Measurements from ENCODE around the gene GIT2. TPM values are rescaled to one million over a fixed set of nuclear protein-coding genes. Genes with fewer than 3 reads are reported as not detected.

The GIT2 gene
- total and polyA plus RNA-seq, 7 donors, result 10.8 to 29.7 (median 20.3) TPM

DNA sequence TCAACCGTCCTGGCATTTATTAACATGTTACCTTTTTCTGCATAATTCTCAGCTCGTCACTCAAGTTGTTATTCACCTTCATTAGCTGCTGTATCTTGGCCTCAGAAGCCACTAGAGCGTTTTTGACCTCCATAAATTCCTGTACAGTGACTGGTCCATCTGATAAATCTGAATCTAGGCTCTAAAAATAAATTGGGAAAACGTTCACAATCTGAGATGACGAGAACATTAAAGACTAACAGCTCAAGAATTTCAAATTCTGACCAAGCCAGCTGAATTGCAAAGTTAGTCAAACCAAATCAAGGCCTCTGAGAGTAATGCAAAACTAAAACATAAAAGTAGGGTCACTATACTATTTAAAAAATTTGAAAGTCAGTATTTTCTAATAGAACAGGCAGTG is 45.0 kb downstream of the GIT2 start:
- no peaks in the 10 kb centered on the region for H3K27me3 ChIP-seq (ENCODE audit: insufficient read depth in 3 of 3, low read length in 2 of 3)
- H3K9me3 ChIP-seq, result no peaks in the 10 kb centered on the region
- 32 to 46% (median 37%) methylated on average over 5 of the region's 5 CpGs for WGBS, 3 donors
- intact Hi-C loops (cut with DNase I), result loop anchor here in 1 of 2 donors (5.0 kb wide), 1 partner anchor 46 kb away; the partner anchor contains the start of genes ANKRD13A and GIT2
- H3K4me1 ChIP-seq, result peaks cover 58% of the 10 kb centered on the region
- H3K27ac ChIP-seq, result peak overlapping the region; percentile 68
- TF ChIP-seq, protein P1, sequence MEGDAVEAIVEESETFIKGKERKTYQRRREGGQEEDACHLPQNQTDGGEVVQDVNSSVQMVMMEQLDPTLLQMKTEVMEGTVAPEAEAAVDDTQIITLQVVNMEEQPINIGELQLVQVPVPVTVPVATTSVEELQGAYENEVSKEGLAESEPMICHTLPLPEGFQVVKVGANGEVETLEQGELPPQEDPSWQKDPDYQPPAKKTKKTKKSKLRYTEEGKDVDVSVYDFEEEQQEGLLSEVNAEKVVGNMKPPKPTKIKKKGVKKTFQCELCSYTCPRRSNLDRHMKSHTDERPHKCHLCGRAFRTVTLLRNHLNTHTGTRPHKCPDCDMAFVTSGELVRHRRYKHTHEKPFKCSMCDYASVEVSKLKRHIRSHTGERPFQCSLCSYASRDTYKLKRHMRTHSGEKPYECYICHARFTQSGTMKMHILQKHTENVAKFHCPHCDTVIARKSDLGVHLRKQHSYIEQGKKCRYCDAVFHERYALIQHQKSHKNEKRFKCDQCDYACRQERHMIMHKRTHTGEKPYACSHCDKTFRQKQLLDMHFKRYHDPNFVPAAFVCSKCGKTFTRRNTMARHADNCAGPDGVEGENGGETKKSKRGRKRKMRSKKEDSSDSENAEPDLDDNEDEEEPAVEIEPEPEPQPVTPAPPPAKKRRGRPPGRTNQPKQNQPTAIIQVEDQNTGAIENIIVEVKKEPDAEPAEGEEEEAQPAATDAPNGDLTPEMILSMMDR (IDR thresholded peaks at IDR 0.05), result no peak
- DNase-seq, result no peak
- H3K4me3 ChIP-seq, result no peak overlapping the region
- peaks cover 3 to 82% of the 10 kb centered on the region in 2 donors for H3K36me3 ChIP-seq (ENCODE audit: insufficient read depth in 1 of 2, low read depth in 1 of 2)
- peak; percentile 59 to 77 (median 60) for ATAC-seq

DNA sequence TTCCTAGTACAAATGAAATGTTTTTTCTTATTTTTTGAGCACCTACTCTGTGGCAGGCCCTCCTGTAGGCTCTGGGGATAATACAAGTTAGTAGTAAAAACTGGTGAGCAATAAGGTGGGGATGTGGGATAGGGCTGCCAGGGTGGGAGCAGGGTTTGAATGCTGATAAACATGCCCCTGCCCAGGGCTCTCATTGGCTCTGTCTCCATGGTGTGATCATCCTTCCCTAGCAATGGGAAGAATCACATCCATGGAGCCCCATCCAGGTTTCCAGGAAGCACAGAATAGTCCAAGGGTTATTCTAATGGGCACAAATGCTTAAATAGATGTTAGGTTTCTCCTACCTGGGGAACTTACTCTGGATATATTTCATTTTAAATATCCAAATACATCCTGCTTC is 45.5 kb downstream of the GIT2 start:
- Histone ChIP-seq H3K27ac (peak overlapping the region; percentile 68), H3K27me3 (ENCODE audit: insufficient read depth in 3 of 3, low read length in 2 of 3) (no peaks in the 10 kb centered on the region), H3K36me3 (ENCODE audit: insufficient read depth in 1 of 2, low read depth in 1 of 2) (peaks cover 3 to 76% of the 10 kb centered on the region in 2 donors), H3K4me1 (peaks cover 60% of the 10 kb centered on the region), H3K9me3 (no peaks in the 10 kb centered on the region), H3K4me3 (no peak overlapping the region)
- DNase-seq, result no peak
- no peak for ATAC-seq
- TF ChIP-seq, protein P1 (IDR thresholded peaks at IDR 0.05), result no peak
- intact Hi-C loops (cut with DNase I), result loop anchor here in 1 of 2 donors (5.0 kb wide), 1 partner anchor 47 kb away; the partner anchor contains the start of genes ANKRD13A and GIT2

DNA sequence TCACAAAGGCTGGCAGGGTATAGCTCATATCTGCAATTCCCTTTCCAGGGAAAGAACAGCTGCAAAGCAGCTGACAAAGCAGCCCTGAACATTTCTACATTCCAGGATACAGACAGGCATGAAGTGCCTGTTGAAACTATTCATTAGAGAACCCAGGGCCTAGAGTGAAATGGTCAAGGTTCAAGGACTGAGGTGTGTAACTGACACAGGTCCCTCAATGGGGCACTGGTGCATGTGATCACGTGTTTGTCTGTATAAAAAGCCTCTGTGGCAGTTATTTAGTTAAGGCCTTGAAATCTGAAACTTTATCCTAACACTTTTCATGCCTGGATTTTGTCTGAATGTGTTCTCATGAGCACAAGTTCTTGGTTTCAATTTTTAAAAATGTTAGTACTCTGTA is 47.1 kb downstream of the GIT2 start:
- 15 to 30% (median 19%) methylated on average over 1 of the region's 1 CpG for WGBS, 3 donors
- TF ChIP-seq, protein P1 (IDR thresholded peaks at IDR 0.05), result no peak
- Histone ChIP-seq H3K36me3 (ENCODE audit: insufficient read depth in 1 of 2, low read depth in 1 of 2) (peaks cover 3 to 74% of the 10 kb centered on the region in 2 donors), H3K27me3 (ENCODE audit: insufficient read depth in 3 of 3, low read length in 2 of 3) (no peaks in the 10 kb centered on the region), H3K9me3 (no peaks in the 10 kb centered on the region), H3K4me3 (no peak overlapping the region), H3K27ac (peak overlapping the region; percentile 68), H3K4me1 (peaks cover 60% of the 10 kb centered on the region)
- ATAC-seq, result peak; percentile 61 to 72 (median 68)
- no peak for DNase-seq
- intact Hi-C loops (cut with DNase I), result no loop called here

DNA sequence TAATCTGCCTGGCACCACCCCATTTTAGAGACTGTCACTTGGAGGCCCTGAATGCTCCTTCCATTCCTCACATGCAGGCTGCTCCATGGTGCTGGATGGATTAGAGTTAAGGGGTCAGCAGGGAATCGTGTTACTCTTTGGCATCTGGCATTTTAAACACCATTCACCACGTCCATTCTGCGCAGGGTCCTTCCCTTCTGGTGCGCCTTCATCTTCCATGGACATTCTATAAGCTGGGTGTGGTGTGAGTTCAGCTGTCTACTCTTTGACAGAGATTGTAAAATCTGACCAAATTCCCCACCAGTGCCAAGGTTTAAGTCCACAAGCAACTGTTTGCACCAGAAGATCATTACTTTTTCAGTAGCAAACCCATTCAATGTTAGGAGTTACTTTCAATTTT is 47.8 kb downstream of the GIT2 start:
- no peak overlapping the region for H3K4me3 ChIP-seq
- H3K36me3 ChIP-seq (ENCODE audit: insufficient read depth in 1 of 2, low read depth in 1 of 2), result peaks cover 3 to 73% of the 10 kb centered on the region in 2 donors
- ATAC-seq (no peak), DNase-seq (no peak)
- 34 to 56% (median 50%) methylated on average over 4 of the region's 4 CpGs for WGBS, 3 donors
- intact Hi-C loops (cut with DNase I), result no loop called here
- TF ChIP-seq, protein P1 (IDR thresholded peaks at IDR 0.05), result no peak
- H3K27me3 ChIP-seq (ENCODE audit: insufficient read depth in 3 of 3, low read length in 2 of 3), result no peaks in the 10 kb centered on the region
- H3K27ac ChIP-seq, result peak overlapping the region; percentile 68
- peaks cover 60% of the 10 kb centered on the region for H3K4me1 ChIP-seq
- H3K9me3 ChIP-seq, result no peaks in the 10 kb centered on the region

DNA sequence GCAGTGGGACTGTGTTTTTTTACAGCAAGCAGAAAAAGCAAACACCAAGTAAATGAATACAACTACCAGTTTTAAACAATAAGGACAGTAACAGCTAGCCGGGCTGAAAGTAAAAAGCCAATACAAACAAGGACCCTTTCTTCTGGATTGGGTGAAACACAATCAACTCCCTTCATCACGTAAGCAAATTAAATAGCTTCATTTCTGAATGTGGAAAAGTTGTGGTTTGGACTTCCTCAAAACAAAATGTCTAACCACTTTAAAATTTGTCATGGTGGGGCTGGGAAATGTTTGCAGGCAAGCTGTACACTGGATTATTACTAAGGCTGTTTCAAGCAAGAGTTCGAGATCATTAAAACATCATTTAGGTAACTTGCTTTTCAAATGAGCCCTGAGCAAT is 48.6 kb downstream of the GIT2 start:
- intact Hi-C loops (cut with DNase I), result no loop called here
- H3K9me3 ChIP-seq, result no peaks in the 10 kb centered on the region
- peaks cover 53% of the 10 kb centered on the region for H3K4me1 ChIP-seq
- peaks cover 0 to 73% of the 10 kb centered on the region in 2 donors for H3K36me3 ChIP-seq (ENCODE audit: insufficient read depth in 1 of 2, low read depth in 1 of 2)
- DNase-seq, result no peak
- no peak overlapping the region for H3K4me3 ChIP-seq
- ATAC-seq, result no peak
- peak overlapping the region; percentile 50 for H3K27ac ChIP-seq
- H3K27me3 ChIP-seq (ENCODE audit: insufficient read depth in 3 of 3, low read length in 2 of 3), result no peaks in the 10 kb centered on the region
- WGBS, 3 donors, result 50 to 76% (median 52%) methylated on average over 3 of the region's 3 CpGs
- TF ChIP-seq, protein P1 (IDR thresholded peaks at IDR 0.05), result no peak
